Chondrocyte (in vitro differentiated cells): Measurements from ENCODE around the gene F2RL2. TPM values are rescaled to one million over a fixed set of nuclear protein-coding genes. Genes with fewer than 3 reads are reported as not detected.
A peak's percentile ranks its signal among the peaks of the same experiment; 100 is the strongest.

ENCODE experiments used
- DNase-seq: peaks from one replicate; pipeline ENCODE4 v3.0.0; 2021; ENCODE audit warnings: mixed read lengths, low spot score
- H3K27ac Mint-ChIP-seq: one replicate; pipeline ENCODE4 v1.8.0; 2021; ENCODE audit warnings: mild to moderate bottlenecking, moderate library complexity, mixed read lengths; ENCODE audit not compliant: unreplicated experiment
- H3K27me3 Mint-ChIP-seq: 2 replicates; pipeline ENCODE4 v1.8.0; 2021; ENCODE audit warnings: low read depth, mixed read lengths
- H3K36me3 Mint-ChIP-seq: 2 replicates; pipeline ENCODE4 v1.8.0; 2021; ENCODE audit warnings: low read depth, mixed read lengths
- H3K4me1 Mint-ChIP-seq: 2 replicates; pipeline ENCODE4 v1.8.0; 2021; ENCODE audit warnings: low read depth, mild to moderate bottlenecking, mixed read lengths
- H3K4me3 Mint-ChIP-seq: one replicate; pipeline ENCODE4 v1.8.0; 2021; ENCODE audit warnings: mild to moderate bottlenecking, moderate library complexity, mixed read lengths; ENCODE audit not compliant: unreplicated experiment
- H3K9me3 Mint-ChIP-seq: 2 replicates; pipeline ENCODE4 v1.8.0; 2021; ENCODE audit warnings: low read depth, mixed read lengths
- total RNA-seq: library from RNA; stranded (reverse); gene quantifications from 3 replicates; pipeline ENCODE4 v1.2.1, GENCODE V29; 2021
- TF ChIP-seq, protein P1 (sequence below): fragments of 200-600 bp; sonication (generic); IDR thresholded peaks from 2 replicates; pipeline ENCODE4 v1.5.0; 2021; ENCODE audit warnings: antibody characterized with exemption, mild to moderate bottlenecking, moderate library complexity

The F2RL2 gene
- total RNA-seq, 1 donor from 2014 or later: 8.4 TPM

DNA sequence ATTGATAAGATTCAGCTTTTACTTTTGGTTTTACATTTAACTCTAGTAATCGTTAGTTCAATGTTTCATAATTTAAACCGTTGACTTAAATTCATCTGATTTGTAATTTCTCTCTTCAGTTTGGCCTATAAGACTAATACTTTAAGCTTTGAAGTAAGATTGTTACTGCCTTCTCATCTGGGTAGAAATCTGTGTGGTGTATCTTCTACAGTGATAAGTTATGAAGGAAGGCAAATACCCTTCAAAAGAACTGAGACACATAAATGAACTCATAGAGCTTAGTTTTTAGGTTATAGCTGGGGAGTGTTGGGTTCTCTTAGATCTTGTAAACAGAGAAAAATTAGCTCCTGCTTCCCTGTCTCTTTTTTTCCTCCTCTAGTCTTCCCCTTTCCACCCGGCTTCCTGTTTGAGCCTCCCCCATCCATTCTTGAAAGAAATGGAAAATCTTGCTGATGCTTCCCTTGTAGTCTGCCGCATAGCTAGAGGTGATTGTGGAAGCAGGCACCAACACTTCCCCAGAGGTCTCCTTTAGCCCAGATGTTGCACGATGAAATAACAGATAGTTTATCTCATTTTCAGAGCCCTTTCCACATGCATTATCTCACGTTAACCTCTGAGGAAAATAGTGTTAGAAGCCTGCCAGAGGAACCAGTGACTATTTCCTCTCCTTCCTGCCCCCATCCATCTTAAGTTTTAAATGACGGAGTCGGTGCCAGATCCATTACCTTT, 2.0 kb upstream of the F2RL2 start:
- no peak overlapping the region for H3K4me3 Mint-ChIP-seq

DNA sequence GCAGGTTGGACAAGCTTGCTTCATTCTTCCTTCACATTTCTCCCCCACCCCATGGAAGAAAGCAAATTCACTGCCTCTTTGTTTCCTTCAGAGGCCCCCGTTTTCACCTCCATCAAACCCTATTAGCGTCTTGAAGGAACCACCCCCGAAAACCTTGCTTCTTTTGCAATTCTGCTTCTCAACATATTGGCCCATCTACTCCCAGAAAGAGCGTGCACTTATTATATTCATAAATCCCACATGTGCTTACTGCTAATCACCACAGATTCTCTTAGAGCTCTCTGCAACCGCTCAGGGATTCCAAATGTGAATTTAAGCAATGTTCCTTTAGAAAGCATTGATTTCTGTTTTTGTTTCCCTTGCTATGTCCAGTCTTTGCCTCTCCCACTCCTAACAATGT, 1.1 kb downstream of the F2RL2 start:
- peaks cover 2% of the 10 kb centered on the region for H3K9me3 Mint-ChIP-seq

More for the DNA sequence above, 2.0 kb upstream of the F2RL2 start:
- H3K27me3 Mint-ChIP-seq: no peaks in the 10 kb centered on the region
- H3K4me1 Mint-ChIP-seq: peaks cover 26% of the 10 kb centered on the region
- H3K36me3 Mint-ChIP-seq: no peaks in the 10 kb centered on the region
- H3K27ac Mint-ChIP-seq: peak overlapping the region; percentile 13
- DNase-seq: no peak
- H3K9me3 Mint-ChIP-seq: no peaks in the 10 kb centered on the region
- TF ChIP-seq, protein P1, sequence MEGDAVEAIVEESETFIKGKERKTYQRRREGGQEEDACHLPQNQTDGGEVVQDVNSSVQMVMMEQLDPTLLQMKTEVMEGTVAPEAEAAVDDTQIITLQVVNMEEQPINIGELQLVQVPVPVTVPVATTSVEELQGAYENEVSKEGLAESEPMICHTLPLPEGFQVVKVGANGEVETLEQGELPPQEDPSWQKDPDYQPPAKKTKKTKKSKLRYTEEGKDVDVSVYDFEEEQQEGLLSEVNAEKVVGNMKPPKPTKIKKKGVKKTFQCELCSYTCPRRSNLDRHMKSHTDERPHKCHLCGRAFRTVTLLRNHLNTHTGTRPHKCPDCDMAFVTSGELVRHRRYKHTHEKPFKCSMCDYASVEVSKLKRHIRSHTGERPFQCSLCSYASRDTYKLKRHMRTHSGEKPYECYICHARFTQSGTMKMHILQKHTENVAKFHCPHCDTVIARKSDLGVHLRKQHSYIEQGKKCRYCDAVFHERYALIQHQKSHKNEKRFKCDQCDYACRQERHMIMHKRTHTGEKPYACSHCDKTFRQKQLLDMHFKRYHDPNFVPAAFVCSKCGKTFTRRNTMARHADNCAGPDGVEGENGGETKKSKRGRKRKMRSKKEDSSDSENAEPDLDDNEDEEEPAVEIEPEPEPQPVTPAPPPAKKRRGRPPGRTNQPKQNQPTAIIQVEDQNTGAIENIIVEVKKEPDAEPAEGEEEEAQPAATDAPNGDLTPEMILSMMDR: no peak

DNA sequence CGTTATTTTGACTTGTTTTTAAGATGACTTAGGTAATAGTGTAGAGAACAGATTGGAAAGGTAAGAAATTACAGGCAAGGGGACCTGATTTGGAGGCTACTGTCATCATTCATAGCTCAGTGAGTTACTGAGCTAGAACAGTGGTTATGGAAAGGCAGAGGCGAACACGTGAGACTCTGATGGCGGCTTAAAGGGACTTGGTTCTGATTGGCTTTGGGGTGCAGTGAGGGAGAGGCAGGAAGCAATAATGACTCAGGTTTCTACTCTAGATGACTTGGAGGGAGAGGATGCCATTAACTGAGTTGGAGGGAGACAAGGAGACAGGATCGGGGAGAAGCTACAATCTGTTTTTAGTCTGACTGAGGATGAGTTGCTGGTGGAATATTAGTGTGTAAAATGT, 3.0 kb downstream of the F2RL2 start:
- DNase-seq: no peak
- no peak overlapping the region for H3K4me3 Mint-ChIP-seq
- H3K27me3 Mint-ChIP-seq: no peaks in the 10 kb centered on the region
- peaks cover 2% of the 10 kb centered on the region for H3K36me3 Mint-ChIP-seq
- H3K27ac Mint-ChIP-seq: peak overlapping the region; percentile 4
- TF ChIP-seq, protein P1: no peak
- peaks cover 2% of the 10 kb centered on the region for H3K9me3 Mint-ChIP-seq
- H3K4me1 Mint-ChIP-seq: peaks cover 62% of the 10 kb centered on the region

More for the DNA sequence above, 1.1 kb downstream of the F2RL2 start:
- DNase-seq: no peak
- Mint-ChIP-seq H3K4me3 (peak overlapping the region; percentile 65), H3K36me3 (no peaks in the 10 kb centered on the region), H3K27ac (peak overlapping the region; percentile 67), H3K4me1 (peaks cover 46% of the 10 kb centered on the region), H3K27me3 (no peaks in the 10 kb centered on the region)
- TF ChIP-seq, protein P1: no peak

DNA sequence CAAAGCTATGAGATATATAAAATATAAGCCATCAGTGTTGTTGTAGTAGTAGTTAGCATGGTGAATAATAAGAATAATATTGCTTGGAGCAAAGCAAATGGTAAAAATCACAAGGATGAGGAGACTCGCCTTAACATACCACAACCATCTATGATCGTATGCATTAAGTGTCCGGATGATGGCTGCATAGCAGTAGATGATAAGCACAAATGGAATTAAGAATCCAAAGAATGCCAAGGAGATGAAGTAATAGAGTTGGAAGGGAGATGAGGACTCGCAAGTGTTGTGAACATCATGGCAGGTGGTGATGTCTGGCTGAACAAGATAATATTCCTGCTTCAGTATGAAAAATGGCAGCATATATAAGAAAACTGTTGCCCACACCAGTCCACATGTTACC, 5.5 kb downstream of the F2RL2 start:
- Mint-ChIP-seq H3K4me1 (peaks cover 53% of the 10 kb centered on the region), H3K9me3 (peaks cover 2% of the 10 kb centered on the region), H3K4me3 (no peak overlapping the region), H3K27me3 (no peaks in the 10 kb centered on the region), H3K36me3 (peaks cover 2% of the 10 kb centered on the region), H3K27ac (peak overlapping the region; percentile 62)
- no peak for DNase-seq
- TF ChIP-seq, protein P1: no peak

DNA sequence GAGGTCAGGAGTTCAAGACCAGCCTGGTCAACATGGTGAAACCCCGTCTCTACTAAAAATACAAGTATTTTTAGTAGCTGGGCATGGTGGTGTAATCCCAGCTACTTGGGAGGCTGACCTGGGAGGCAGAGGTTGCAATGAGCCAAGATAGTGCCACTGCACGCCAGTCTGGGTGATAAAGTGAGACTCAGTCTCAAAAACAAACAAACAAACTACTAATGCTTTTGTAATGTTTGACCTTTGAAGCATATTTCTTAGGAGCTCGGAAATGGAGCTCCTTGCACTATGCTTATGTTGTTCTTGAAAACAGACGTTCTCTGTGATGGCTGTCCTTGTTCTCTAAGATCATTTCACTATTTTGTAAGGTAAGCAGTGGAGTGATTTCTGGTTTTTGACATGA, 6.0 kb downstream of the F2RL2 start:
- Mint-ChIP-seq H3K27me3 (no peaks in the 10 kb centered on the region), H3K36me3 (peaks cover 2% of the 10 kb centered on the region), H3K27ac (peak overlapping the region; percentile 62), H3K4me3 (no peak overlapping the region), H3K4me1 (peaks cover 49% of the 10 kb centered on the region), H3K9me3 (peaks cover 2% of the 10 kb centered on the region)
- DNase-seq: no peak
- TF ChIP-seq, protein P1: no peak
